Measurements from ENCODE around the gene ANAPC13.

DNA sequence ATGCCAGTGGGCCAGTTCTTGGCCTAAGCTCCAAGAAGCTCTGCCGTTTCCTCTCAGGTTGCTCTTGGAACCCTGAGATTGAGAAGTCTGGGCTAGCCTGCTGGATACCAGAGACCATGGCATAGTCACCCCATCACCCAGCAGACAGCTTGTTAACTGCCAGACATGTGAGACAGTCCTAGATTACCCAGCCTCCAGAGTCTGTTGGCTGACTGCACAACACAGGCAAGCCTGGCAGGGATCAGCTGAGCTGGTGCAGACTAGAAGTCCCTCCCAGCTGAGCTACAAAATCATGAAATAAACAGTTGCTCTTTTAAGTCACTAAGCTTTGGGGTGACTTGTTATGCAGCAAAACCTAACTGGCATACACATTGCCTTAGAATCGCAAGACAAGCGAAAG is 5.2 kb downstream of the ANAPC13 start:
- TF ChIP-seq, protein P1, sequence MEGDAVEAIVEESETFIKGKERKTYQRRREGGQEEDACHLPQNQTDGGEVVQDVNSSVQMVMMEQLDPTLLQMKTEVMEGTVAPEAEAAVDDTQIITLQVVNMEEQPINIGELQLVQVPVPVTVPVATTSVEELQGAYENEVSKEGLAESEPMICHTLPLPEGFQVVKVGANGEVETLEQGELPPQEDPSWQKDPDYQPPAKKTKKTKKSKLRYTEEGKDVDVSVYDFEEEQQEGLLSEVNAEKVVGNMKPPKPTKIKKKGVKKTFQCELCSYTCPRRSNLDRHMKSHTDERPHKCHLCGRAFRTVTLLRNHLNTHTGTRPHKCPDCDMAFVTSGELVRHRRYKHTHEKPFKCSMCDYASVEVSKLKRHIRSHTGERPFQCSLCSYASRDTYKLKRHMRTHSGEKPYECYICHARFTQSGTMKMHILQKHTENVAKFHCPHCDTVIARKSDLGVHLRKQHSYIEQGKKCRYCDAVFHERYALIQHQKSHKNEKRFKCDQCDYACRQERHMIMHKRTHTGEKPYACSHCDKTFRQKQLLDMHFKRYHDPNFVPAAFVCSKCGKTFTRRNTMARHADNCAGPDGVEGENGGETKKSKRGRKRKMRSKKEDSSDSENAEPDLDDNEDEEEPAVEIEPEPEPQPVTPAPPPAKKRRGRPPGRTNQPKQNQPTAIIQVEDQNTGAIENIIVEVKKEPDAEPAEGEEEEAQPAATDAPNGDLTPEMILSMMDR (IDR thresholded peaks at IDR 0.05) = no peak
- TF ChIP-seq POLR2AphosphoS5 (IDR thresholded peaks at IDR 0.05; ENCODE audit: insufficient read depth in 1 of 2, low read depth in 1 of 2) (no peak), POLR2A (IDR thresholded peaks at IDR 0.05) (no peak)
